Nephron progenitor cell (in vitro differentiated cells): Measurements from ENCODE around the gene TMEM258.

Experiments used
- DNase-seq: peaks from one replicate; pipeline ENCODE4 v3.0.0; 2021
- H3K27ac Mint-ChIP-seq: 2 replicates; pipeline ENCODE4 v1.8.0; 2021; ENCODE audit warnings: mild to moderate bottlenecking, moderate library complexity, mixed read lengths
- H3K27me3 Mint-ChIP-seq: 2 replicates; pipeline ENCODE4 v1.8.0; 2021; ENCODE audit warnings: mild to moderate bottlenecking, low read depth, mixed read lengths; ENCODE audit not compliant: poor library complexity
- H3K36me3 Mint-ChIP-seq: 2 replicates; pipeline ENCODE4 v1.8.0; 2021; ENCODE audit warnings: low read depth, mixed read lengths
- H3K4me1 Mint-ChIP-seq: 2 replicates; pipeline ENCODE4 v1.8.0; 2021; ENCODE audit warnings: mixed read lengths
- H3K4me3 Mint-ChIP-seq: 2 replicates; pipeline ENCODE4 v1.8.0; 2021; ENCODE audit warnings: mild to moderate bottlenecking, moderate library complexity, mixed read lengths
- H3K9me3 Mint-ChIP-seq: 2 replicates; pipeline ENCODE4 v1.8.0; 2021; ENCODE audit warnings: mild to moderate bottlenecking, moderate library complexity, mixed read lengths
- CTCF ChIP-seq: fragments of 200-600 bp; sonication (generic); IDR thresholded peaks from 2 replicates; pipeline ENCODE4 v1.5.0; 2021; ENCODE audit warnings: antibody characterized with exemption

Gene TMEM258

DNA sequence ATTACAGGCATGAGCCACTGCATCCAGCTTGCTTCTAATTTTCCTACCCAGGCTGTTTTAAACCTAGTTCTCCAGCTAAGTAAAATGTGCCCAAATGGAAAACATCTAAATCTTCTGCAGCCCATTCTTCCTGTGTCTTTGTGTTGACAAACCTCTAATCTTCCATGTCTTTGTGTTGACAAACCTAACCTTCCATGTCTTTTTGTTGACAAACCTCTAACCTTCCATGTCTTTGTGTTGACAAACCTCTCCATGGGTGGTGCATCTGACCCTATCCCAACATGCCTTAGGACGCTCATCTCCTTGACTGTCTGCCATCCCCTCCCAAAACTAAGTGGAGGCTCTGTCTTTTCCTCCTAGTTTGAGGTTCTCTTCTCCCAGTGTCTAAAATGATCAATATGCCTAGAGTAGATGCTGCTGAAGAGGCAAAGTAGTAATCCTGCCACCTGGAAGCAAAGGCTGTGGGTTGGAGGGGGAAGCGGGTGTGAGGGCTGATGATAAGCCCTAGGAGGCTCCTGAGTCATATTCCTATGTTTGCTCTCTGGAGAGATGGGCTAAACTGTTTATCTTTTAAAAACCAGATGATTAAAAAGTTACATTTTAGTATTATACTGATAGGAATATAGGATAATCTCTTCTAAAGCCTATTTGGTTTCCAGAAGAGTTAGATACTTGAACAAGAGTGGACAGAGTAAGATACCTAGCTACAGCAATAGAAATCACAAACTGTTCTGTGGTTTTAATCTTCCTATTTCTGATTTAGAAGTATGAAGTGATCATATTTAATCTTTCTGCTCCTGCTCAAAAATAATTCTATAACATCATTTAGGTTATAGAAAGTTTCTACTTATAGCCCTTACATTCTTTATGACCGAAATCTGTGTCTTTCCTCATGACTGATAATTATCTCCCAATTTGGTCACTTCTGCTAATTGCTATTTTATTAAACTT is 8.2 kb upstream of the TMEM258 start:
- Mint-ChIP-seq H3K36me3 (peaks cover 73% of the 10 kb centered on the region), H3K27ac (peak overlapping the region; percentile 92), H3K4me3 (no peak overlapping the region), H3K27me3 (no peaks in the 10 kb centered on the region), H3K9me3 (no peaks in the 10 kb centered on the region), H3K4me1 (peaks cover 29% of the 10 kb centered on the region)
- DNase-seq, result no peak
- no peak for TF ChIP-seq CTCF

DNA sequence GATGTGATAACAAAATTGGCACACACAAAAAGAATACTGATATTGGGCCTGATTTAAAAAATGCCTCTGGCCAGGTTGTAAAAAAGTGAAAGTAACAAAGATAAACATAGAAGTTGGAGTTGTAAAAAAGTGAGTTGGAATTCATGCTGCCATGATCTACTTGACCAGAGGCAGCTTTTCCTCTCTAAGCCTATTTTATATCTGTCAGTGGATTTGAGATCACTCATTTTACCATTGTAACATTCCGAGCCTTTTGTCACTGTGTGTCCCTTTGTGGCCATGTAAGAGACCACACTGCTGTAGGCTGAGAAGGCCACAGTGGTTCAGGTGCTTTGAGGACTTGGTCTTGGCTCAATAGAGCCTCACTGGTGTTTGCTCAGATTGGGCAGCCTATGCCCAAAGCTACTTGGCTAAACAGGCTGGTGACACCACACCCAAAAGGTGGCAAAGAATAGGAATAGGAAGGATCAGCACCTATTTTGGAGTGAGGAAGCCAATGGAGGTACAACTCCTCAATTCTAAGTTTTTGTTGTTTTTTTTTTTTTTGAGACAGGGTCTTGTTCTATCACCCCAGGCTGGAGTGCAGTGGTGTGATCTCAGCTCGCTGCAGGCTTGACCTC is 7.4 kb upstream of the TMEM258 start:
- peaks cover 35% of the 10 kb centered on the region for H3K4me1 Mint-ChIP-seq
- no peak for TF ChIP-seq CTCF
- no peak for DNase-seq
- no peaks in the 10 kb centered on the region for H3K27me3 Mint-ChIP-seq
- H3K27ac Mint-ChIP-seq, result peak overlapping the region; percentile 99
- H3K36me3 Mint-ChIP-seq, result peaks cover 69% of the 10 kb centered on the region
- no peaks in the 10 kb centered on the region for H3K9me3 Mint-ChIP-seq
- H3K4me3 Mint-ChIP-seq, result no peak overlapping the region

DNA sequence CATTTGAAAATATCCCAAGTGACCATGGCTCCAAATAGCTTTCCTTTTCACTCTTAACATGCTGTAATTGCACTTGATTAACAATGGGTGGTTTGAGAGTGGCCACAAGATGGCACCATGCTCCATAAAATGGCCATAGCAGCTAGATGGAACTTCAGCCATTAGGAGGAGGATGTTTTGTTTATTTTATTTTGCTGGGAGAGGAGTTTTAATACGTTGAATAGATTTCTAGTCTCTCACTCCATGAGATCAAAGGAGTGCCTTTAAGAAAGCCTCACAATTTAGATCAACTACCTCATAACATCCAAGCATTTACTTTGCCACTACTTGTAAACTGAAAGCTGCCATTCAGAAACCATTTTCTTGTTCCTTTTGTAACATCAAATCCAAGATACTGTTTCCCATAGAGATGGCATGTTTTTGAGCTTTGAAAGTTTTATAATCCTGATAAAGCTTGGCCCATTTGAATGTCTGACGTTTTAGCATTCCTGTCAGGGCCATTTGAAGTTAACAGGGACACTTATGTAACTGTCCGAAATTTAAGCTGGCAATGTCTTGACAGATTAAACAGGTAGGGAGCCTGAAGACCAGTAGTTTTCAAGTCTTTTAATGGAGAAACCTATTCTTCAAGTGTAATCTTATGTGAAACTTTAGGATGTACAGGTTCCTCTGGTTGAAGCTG is 5.0 kb upstream of the TMEM258 start:
- no peaks in the 10 kb centered on the region for H3K9me3 Mint-ChIP-seq
- no peak overlapping the region for H3K4me3 Mint-ChIP-seq
- H3K27me3 Mint-ChIP-seq, result no peaks in the 10 kb centered on the region
- peaks cover 50% of the 10 kb centered on the region for H3K4me1 Mint-ChIP-seq
- DNase-seq, result peak; percentile 71
- peak overlapping the region; percentile 62 for H3K27ac Mint-ChIP-seq
- peak; percentile 80 for TF ChIP-seq CTCF
- peaks cover 46% of the 10 kb centered on the region for H3K36me3 Mint-ChIP-seq

DNA sequence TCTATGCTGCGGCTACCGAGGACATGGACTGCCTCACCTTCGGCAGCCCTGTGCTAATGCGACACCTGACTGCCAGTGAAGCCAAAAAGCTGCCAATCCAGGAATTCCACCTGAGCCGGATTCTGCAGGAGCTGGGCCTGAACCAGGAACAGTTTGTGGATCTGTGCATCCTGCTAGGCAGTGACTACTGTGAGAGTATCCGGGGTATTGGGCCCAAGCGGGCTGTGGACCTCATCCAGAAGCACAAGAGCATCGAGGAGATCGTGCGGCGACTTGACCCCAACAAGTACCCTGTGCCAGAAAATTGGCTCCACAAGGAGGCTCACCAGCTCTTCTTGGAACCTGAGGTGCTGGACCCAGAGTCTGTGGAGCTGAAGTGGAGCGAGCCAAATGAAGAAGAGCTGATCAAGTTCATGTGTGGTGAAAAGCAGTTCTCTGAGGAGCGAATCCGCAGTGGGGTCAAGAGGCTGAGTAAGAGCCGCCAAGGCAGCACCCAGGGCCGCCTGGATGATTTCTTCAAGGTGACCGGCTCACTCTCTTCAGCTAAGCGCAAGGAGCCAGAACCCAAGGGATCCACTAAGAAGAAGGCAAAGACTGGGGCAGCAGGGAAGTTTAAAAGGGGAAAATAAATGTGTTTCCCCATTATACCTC is 3.6 kb upstream of the TMEM258 start:
- no peak overlapping the region for H3K4me3 Mint-ChIP-seq
- peaks cover 35% of the 10 kb centered on the region for H3K36me3 Mint-ChIP-seq
- no peak for DNase-seq

GRCh38 chr11:61795459-61795858 is 3.1 kb upstream of the TMEM258 start:
- no peak for DNase-seq
- Mint-ChIP-seq H3K4me1 (peaks cover 51% of the 10 kb centered on the region), H3K27me3 (no peaks in the 10 kb centered on the region), H3K4me3 (peak overlapping the region; percentile 28), H3K9me3 (no peaks in the 10 kb centered on the region), H3K36me3 (peaks cover 34% of the 10 kb centered on the region), H3K27ac (peak overlapping the region; percentile 61)
- TF ChIP-seq CTCF, result no peak

More for the DNA sequence above, 3.6 kb upstream of the TMEM258 start:
- no peak for TF ChIP-seq CTCF
- Mint-ChIP-seq H3K4me1 (peaks cover 52% of the 10 kb centered on the region), H3K27ac (peak overlapping the region; percentile 92), H3K27me3 (no peaks in the 10 kb centered on the region), H3K9me3 (no peaks in the 10 kb centered on the region)
